GM19372 (cell line): ENCODE results near the gene PFKFB3.
"Not testable (repeated sequence)": the region's sequence is repeated elsewhere in the genome, so short reads cannot be mapped to it uniquely, and the experiment has no call there.

Source experiments
- ATAC-seq: cut with Tn5 transposase; IDR thresholded peaks from one replicate; pipeline ENCODE4 v1.9.1; 2021; ENCODE audit warnings: mild to moderate bottlenecking, low read depth, moderate library complexity; ENCODE audit not compliant: unreplicated experiment

PFKFB3 gene

DNA sequence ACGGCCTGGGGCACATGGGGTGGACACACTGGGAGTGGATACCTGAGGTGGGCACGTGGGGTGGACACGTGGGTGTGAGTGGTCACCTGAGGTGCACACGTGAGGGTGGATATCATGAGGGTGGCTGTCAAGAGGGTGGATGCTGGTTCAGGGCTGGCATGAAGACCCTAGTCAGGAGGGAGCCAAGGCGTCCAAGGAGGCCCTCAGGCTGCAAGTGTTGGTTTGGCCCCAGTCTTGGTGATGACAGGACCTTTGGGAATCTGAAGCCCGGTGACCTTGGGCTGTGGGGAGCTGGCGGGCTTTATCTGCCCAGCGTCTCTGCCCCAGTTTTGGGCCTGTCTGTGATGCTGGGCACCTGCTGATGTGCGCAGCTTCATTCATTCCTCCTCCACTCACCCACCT is 24.9 kb upstream of the PFKFB3 start:
- no peak for ATAC-seq

GRCh38 chr10:6178581-6178980 is 24.2 kb upstream of the PFKFB3 start:
- ATAC-seq: no peak

- no peak for ATAC-seq
Observed at GRCh38 chr10:6179078-6179477, 23.7 kb upstream of the PFKFB3 start.

DNA sequence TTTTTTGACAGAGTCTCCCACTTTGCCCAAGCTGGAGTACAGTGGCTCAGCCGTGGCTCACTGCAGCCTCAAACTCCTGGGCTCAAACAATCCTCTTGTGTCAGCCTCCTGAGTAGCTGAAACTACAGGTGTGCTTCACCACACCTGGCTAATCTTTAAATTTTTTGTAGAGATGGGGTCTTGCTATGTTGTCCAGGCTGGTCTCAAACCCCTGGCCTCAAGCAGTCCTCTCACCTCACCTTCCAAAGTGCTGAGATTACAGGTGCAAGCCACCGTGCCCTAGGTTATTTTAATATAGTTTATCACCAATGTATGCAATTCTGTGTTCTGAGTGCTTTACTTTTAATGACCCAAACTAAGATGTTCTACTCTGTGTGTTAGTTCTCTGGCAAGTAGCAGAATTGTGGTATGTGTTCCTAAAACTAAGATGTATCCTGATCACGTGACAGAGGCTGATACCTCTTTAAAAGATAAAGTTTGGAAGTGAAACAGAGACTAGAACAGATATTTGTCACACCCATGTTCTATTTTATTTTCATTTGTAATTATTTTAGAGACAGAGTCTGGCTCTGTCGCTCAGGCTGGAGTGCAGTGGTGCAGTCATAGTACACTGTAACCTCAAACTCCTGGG is 22.1 kb upstream of the PFKFB3 start:
- ATAC-seq: no peak

- no peak for ATAC-seq
Observed at GRCh38 chr10:6181249-6181648, 21.5 kb upstream of the PFKFB3 start.

GRCh38 chr10:6182454-6183098 is 20.2 kb upstream of the PFKFB3 start:
- ATAC-seq: no peak

DNA sequence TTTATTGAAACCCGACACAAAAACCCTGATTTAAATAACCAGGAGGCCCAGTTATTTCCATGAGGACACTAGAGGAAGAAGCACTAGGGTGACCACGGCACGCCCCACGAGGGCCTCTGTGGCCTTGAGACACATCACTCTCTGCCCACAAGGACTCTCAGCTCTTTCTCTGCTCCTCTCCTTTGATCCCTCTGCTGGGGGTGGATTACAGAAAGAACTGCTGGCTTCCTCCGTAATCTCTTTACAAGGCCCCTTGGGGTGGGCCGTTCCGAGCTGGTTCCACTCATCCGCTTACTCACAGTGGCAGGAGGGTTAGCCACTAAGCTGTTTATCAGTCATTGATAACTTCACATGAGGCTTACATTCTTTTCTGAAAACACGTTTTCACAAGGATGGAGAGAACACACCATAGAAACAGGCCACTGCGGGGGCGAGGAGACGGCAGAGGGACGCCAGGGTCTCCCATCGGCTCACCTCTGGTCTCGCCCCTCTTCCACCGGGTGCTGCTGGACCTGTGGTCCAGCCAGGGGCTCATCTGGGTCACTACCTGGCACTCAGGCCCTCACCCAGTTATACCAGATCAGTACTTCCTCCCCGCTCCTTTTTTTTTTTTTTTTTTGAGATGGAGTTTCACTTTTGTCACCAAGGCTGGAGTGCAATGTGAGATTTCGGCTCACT is 17.6 kb upstream of the PFKFB3 start:
- no peak for ATAC-seq

GRCh38 chr10:6186894-6187256 is 15.9 kb upstream of the PFKFB3 start:
- no peak for ATAC-seq

DNA sequence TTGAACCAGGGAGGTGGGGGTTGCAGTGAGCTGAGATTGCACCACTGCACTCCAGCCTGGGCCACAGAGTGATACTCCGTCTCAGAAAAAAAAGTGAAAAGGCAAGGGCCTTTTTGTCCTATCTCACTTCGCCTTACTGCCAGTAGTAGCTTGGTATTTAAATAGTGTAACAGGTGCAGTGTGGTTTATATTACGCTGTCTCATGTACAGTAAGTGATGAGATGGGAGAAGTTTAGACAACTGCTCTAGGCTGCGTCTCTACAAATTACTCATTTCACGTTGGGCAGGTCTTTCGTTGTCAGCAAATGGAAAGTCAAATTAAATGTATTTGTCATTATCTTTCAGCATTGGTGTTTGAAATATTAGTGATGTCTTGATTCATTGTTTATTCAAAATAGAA is 15.5 kb upstream of the PFKFB3 start:
- ATAC-seq: no peak

DNA sequence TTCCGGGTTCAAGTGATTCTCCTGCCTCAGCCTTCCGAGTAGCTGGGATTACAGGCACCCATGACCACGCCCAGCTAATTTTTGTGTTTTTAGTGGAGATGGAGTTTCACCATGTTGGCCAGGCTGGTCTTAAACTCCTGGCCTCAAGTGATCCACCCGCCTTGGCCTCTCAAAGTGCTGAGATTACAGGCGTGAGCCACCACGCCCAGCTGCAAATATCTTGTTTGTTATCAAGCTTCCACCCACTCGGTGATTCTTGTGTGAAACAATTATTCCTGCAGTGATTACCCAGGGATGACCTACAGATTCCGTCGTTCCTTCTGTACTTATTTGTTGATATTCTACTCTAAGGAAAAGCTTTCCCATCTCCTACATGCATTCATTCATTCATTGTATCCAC is 12.7 kb upstream of the PFKFB3 start:
- ATAC-seq: not testable (repeated sequence)

DNA sequence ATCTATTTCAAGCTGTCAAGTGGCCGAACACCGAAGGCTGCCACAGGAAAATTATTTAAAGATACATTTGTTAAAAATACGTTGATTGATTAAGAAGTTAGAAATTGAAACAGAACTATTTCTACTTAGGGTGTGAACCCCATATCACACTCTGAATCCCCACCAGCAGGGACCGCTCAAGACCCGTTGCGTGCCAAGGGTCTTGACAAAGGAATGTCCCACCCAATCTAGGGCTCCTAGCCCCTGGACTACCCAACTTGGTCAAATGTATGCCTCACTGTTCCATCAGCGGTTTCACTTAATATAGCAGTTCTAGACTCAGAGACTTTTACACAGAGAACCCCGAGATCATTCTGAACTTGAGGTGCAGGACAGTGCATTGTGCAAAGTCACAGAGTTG is 11.6 kb upstream of the PFKFB3 start:
- ATAC-seq: no peak

DNA sequence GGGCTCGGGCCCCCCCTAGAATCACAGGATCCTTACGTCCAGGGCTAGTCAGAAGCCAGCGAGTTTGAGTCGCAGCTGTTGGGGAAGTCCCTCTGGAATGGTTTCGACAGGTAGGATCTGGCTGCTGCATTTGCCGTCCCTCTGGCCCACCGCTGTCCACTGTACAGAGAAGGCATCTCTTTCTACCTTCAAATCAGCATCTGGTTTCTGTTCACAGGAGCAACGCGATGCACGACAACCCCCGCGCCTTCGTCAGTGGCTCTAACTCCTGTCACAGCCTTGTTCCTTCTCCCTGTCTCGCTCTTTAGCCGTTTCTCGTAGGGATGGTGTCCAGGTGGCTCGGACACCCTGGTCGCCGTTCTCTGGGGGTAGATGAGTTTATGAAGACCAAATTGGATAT is 11.2 kb upstream of the PFKFB3 start:
- no peak for ATAC-seq

DNA sequence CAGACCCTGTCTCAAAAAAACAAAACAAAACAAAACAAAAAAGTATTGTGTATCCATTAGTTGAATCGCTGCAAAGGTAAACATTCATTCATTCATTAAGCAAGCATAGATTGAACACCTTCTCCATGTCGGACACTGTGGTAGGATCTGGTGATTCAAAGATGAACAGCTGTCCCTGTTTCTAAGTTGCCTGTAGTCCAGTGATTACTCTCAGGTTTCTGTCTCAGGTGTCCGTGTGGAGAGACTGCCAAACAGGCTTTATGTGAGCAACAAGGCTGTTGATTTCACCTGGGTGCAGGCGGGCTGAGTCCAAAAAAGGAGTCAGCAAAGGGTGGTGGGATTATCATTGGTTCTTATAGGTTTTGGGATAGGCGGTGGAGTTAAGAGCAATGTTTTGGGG is 9.4 kb upstream of the PFKFB3 start:
- ATAC-seq: not testable (repeated sequence)

DNA sequence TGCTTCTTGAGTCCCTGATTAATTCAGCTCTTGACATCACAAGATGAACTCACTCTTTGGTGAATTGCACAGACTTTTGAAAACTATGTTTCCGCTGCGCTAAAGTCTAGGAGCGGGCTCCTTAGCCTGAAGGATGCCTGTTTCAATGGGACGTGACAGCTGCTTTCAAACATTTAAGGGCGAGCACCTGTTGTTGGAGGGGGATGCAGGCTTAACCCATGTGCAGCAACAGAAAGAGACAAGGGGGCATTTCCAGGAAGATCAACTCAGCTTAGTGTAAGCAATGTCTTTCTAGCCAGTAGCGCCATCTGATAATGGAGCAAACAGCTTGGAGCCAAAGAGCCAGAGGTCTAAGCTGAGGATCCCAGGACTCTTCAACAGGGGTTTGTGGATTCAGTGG is 8.4 kb upstream of the PFKFB3 start:
- no peak for ATAC-seq

GRCh38 chr10:6195376-6195775 is 7.4 kb upstream of the PFKFB3 start:
- ATAC-seq: no peak

DNA sequence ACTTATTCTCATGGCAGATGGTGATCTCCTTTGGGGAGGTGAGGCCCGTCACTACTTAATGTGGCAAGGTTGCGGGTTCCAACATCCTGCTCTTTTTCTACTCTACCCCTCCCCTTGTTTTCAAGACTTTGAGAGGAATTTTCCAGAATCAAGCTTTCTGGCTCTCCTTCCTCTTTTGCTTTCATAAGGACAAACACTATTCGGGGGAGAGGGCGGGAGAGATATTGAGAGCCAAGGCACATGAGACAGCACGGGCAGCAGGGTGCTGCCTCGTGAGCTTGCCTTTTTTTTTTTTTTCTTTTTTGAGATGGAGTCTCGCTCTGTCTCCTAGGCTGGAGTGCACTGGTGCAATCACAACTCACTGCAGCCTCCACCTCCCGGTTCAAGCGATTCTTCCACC is 6.9 kb upstream of the PFKFB3 start:
- ATAC-seq: no peak

DNA sequence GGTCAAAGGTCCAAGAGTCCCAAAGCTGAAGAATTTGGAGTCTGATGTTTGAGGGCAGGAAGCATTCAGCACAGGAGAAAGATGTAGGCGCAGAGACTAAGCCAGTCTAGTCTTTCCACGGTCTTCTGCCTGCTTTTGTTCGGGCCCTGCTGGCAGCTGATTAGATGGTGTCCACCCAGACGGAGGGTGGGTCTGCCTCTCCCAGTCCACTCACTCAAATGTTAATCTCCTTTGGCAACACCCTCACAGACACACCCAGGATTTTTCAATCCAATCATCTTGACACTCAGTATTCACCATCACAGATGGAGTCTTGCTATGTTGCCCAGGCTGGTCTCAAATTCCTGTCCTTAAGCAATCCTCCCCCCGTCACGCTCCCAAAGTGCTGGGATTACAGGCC is 6.2 kb upstream of the PFKFB3 start:
- ATAC-seq: not testable (repeated sequence)

GRCh38 chr10:6197321-6197720 is 5.4 kb upstream of the PFKFB3 start:
- ATAC-seq: no peak

GRCh38 chr10:6198171-6198570 is 4.6 kb upstream of the PFKFB3 start:
- ATAC-seq: no peak

- ATAC-seq: no peak
Observed at GRCh38 chr10:6199131-6199733, 3.5 kb upstream of the PFKFB3 start.

- no peak for ATAC-seq
Observed at GRCh38 chr10:6200440-6200733, 2.3 kb upstream of the PFKFB3 start.
